OCI-LY3 (cell line): ENCODE measurements around the gene LRRC4.

Experiments
- H2AFZ ChIP-seq: fragments of 200-600, 300-600 bp; shearing (Covaris generic); 2 replicates; pipeline ENCODE4 v1.6.0; 2014; ENCODE audit warnings: antibody characterized with exemption, low read depth, low read length
- H3K27ac ChIP-seq: fragments of 200-600, 300-600 bp; sonication (generic); 2 replicates; pipeline ENCODE4 v1.5.1; 2014; ENCODE audit warnings: mild to moderate bottlenecking, low read length, moderate library complexity, mixed read lengths
- H3K27me3 ChIP-seq: fragments of 200-600, 300-600 bp; sonication (generic); 2 replicates; pipeline ENCODE4 v1.6.1; 2014; ENCODE audit warnings: low read depth, low read length, mixed read lengths
- H3K36me3 ChIP-seq: fragments of 200-600, 300-600 bp; sonication (generic); replicated peaks from 2 replicates; pipeline ENCODE3; 2014; ENCODE audit warnings: low read depth, low read length, mixed read lengths
- H3K4me1 ChIP-seq: fragments of 300-600, 200-600 bp; sonication (generic); 2 replicates; pipeline ENCODE4 v1.6.1; 2014; ENCODE audit warnings: low read length, mixed read lengths
- H3K4me2 ChIP-seq: fragments of 200-600, 300-600 bp; sonication (generic); 2 replicates; pipeline ENCODE4 v1.6.1; 2014; ENCODE audit warnings: low read length, mixed read lengths
- H3K4me3 ChIP-seq: fragments of 300-600, 200-600 bp; sonication (generic); 2 replicates; pipeline ENCODE4 v1.5.1; 2014; ENCODE audit warnings: antibody characterized with exemption, mild to moderate bottlenecking, low read length, moderate library complexity
- H3K79me2 ChIP-seq: fragments of 300-600, 200-600 bp; shearing (Covaris generic); 2 replicates; pipeline ENCODE4 v1.6.1; 2014; ENCODE audit warnings: mild to moderate bottlenecking, low read length, mixed read lengths
- H3K9ac ChIP-seq: fragments of 300-600, 200-600 bp; shearing (Covaris generic); 2 replicates; pipeline ENCODE4 v1.6.0; 2014; ENCODE audit warnings: mild to moderate bottlenecking, low read length, moderate library complexity
- H3K9me3 ChIP-seq: fragments of 200-600, 300-600 bp; shearing (Covaris generic); 2 replicates; pipeline ENCODE4 v1.6.1; 2014; ENCODE audit warnings: low read length, mixed read lengths; ENCODE audit not compliant: insufficient read depth
- H4K20me1 ChIP-seq: fragments of 200-600, 300-600 bp; sonication (generic); 2 replicates; pipeline ENCODE4 v1.6.1; 2016; ENCODE audit warnings: low read length, mixed read lengths; ENCODE audit not compliant: insufficient read depth
- CTCF ChIP-seq: fragments of 200-600, 300-600 bp; sonication (generic); IDR thresholded peaks from 2 replicates; pipeline ENCODE4 v1.5.1; 2014; ENCODE audit warnings: antibody characterized with exemption, low read length, low read depth
- EZH2phosphoT487 ChIP-seq: fragments of 200-600 bp; shearing (Covaris generic); IDR thresholded peaks from 2 replicates; pipeline ENCODE4 v1.6.1; 2018; ENCODE audit warnings: antibody characterized with exemption, mixed run types, low read depth

Gene LRRC4

GRCh38 chr7:127986581-127987521 is 44.4 kb downstream of the LRRC4 start:
- Histone ChIP-seq H3K36me3 (peaks cover 23% of the 10 kb centered on the region), H3K27me3 (no peaks in the 10 kb centered on the region), H4K20me1 (peaks cover 21% of the 10 kb centered on the region), H3K4me3 (no peak overlapping the region), H2AFZ (no peak overlapping the region), H3K4me2 (no peak overlapping the region), H3K9me3 (no peaks in the 10 kb centered on the region), H3K79me2 (0 out of 2 replicates have a peak, but pooled peaks cover 24% of the 10 kb centered on the region), H3K4me1 (no peaks in the 10 kb centered on the region), H3K9ac (no peak overlapping the region), H3K27ac (no peak overlapping the region)
- TF ChIP-seq EZH2phosphoT487 (no peak), CTCF (no peak)

GRCh38 chr7:127983804-127984332 is 47.4 kb downstream of the LRRC4 start:
- H3K79me2 ChIP-seq = 0 out of 2 replicates have a peak, but pooled peaks cover 17% of the 10 kb centered on the region

DNA sequence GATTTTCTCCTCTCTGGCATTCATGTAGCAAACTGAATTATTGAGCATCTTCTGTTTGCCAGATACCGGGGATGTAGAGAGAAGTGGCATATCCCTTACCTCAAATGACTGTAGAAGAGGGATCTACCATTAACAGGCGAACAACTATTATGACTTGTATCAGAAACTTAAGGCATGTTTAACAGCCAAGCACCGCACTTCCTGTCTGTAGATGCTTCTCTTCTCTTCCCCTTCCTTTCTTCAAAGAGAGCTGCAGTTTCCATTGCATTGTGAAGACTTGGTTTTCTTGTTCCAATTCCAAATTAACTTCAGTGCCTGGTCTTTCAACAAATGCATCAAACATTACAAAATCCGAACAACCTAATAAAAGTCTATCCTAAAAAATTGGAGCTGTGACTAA is 49.3 kb downstream of the LRRC4 start:
- Histone ChIP-seq H3K27me3 (no peaks in the 10 kb centered on the region), H3K9me3 (peaks cover 21% of the 10 kb centered on the region), H2AFZ (no peak overlapping the region), H3K27ac (no peak overlapping the region), H3K4me1 (peaks cover 10% of the 10 kb centered on the region), H4K20me1 (peaks cover 15% of the 10 kb centered on the region; the same call in 1 of the 2 replicates), H3K36me3 (peaks cover 31% of the 10 kb centered on the region), H3K9ac (no peak overlapping the region), H3K4me2 (no peak overlapping the region), H3K79me2 (0 out of 2 replicates have a peak, but pooled peaks cover 9% of the 10 kb centered on the region), H3K4me3 (no peak overlapping the region)
- TF ChIP-seq EZH2phosphoT487 = no peak
- TF ChIP-seq CTCF = no peak

More at GRCh38 chr7:127983804-127984332, 47.4 kb downstream of the LRRC4 start:
- peaks cover 16% of the 10 kb centered on the region for H4K20me1 ChIP-seq
- no peak overlapping the region for H2AFZ ChIP-seq
- H3K27ac ChIP-seq = no peak overlapping the region
- H3K27me3 ChIP-seq = no peaks in the 10 kb centered on the region
- H3K36me3 ChIP-seq = peaks cover 14% of the 10 kb centered on the region
- H3K4me1 ChIP-seq = peaks cover 9% of the 10 kb centered on the region
- TF ChIP-seq CTCF = no peak
- TF ChIP-seq EZH2phosphoT487 = no peak
- H3K9ac ChIP-seq = no peak overlapping the region
- H3K9me3 ChIP-seq = peaks cover 4% of the 10 kb centered on the region
- no peak overlapping the region for H3K4me2 ChIP-seq
- no peak overlapping the region for H3K4me3 ChIP-seq

GRCh38 chr7:127980901-127981300 is 50.3 kb downstream of the LRRC4 start:
- Histone ChIP-seq H3K4me1 (peaks cover 10% of the 10 kb centered on the region), H4K20me1 (peaks cover 11% of the 10 kb centered on the region; the same call in 1 of the 2 replicates), H3K4me2 (no peak overlapping the region), H3K4me3 (no peak overlapping the region), H3K27me3 (no peaks in the 10 kb centered on the region), H3K9ac (no peak overlapping the region), H2AFZ (no peak overlapping the region), H3K9me3 (peaks cover 24% of the 10 kb centered on the region), H3K79me2 (0 out of 2 replicates have a peak, but pooled peaks cover 9% of the 10 kb centered on the region), H3K27ac (no peak overlapping the region), H3K36me3 (peaks cover 39% of the 10 kb centered on the region)
- TF ChIP-seq EZH2phosphoT487 = no peak
- no peak for TF ChIP-seq CTCF
